ENCODE data around the gene IQGAP2. TPM values are rescaled to one million over a fixed set of nuclear protein-coding genes. Genes with fewer than 3 reads are reported as not detected.

The IQGAP2 gene
- total and polyA plus RNA-seq, 9 of the 15 experiments (the other 6 are each of a cell fraction or from before 2014, with no cell fraction given) = 8.7 to 23.2 (median 17.4) TPM

DNA sequence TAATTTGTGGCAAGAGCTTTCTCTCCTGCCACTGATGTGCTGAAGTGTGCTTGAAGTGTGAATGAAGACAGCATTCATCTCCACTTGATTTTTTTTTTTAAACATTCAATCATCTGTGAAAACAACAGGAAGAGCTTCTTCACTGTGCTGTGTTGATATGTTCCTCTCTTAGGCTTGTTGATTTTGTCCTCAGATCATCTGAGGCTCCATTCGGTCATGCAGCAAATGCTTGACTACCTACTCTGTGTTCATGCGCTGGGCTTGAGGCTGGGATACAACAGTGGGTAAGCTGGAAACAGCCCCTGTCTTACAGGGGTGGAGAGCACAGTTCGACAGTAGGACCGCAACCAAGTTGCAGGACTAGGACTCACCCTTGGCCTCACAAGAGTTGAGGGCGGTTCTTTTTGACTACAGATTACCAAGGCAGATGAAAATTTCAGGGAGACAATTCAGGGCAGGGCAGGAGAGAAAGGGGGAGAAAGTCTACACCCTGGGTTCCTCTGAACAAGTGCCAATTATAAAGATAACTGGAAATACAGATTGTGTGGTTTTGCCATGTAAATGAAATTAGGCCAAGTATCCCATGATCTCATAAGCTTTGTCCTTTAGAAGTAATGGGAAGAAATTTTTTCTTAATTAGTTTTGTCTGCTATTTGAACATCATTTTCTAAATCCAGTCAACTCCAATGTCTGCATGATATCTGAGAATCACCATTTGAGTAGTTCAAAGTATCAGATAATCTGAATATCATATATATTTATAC lies 281.9 kb downstream of the IQGAP2 start:
- H2AFZ ChIP-seq (ENCODE audit: low read depth, low read length) = peak overlapping the region; percentile 20

DNA sequence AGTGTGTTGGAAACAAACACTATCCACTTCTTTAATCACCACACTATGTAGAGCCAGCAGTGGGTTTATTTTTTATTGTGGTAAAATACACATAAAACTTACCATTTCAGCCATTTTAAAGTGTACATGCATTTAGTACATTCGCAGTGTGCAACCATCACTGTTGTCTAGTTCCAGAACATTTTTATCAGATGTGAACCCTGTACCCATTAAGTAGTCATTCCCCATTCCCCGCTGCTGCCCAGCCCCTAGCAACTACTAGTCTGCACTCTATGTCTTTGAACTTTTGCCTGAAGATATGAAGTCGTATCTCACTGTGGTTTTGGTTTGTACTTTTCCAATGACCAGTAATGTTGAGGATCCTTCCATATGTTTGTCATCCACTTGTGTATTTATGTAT lies 282.6 kb downstream of the IQGAP2 start:
- no peak overlapping the region for H2AFZ ChIP-seq (ENCODE audit: low read depth, low read length)
- H3K9ac ChIP-seq (ENCODE audit: insufficient read depth in 1 of 2, low read depth in 2 of 2, low read length in 2 of 2) = no peak overlapping the region
- no peaks in the 10 kb centered on the region for H3K9me1 ChIP-seq (ENCODE audit: control insufficient read depth, insufficient read depth, low read length)
- H3K79me2 ChIP-seq (ENCODE audit: control insufficient read depth, insufficient read depth, low read length) = no peaks in the 10 kb centered on the region
- ChIA-PET POLR2A (interaction anchor here (0.6 kb wide), 1 partner anchor 304 kb away, joined by 3 read pairs; no protein-coding TSS in a partner anchor), CTCF (ENCODE audit: low intra/inter-chr PET ratio) (interaction anchor here (1.2 kb wide), 1 partner anchor 84 kb away, joined by 4 read pairs; no protein-coding TSS in a partner anchor)
- H3K36me3 ChIP-seq (ENCODE audit: control insufficient read depth, insufficient read depth, low read length) = no peaks in the 10 kb centered on the region
- intact Hi-C loops (cut with micrococcal nuclease) (no loop called here), in situ Hi-C loops (cut with MboI) (no loop called here)
- H3K4me1 ChIP-seq (replicated peaks in 1 of 2; ENCODE audit: control insufficient read depth in 2 of 2, insufficient read depth in 2 of 2, low read length in 2 of 2) = peaks cover 0 to 18% of the 10 kb centered on the region in 2 experiments; a peak in 4 of 5 replicates
- no TSS peak for BruUV-seq (replicated peaks)
- FAIRE-seq = no peak
- H3K9me3 ChIP-seq (replicated peaks; ENCODE audit: control insufficient read depth, insufficient read depth, low read depth, low read length) = no peaks in the 10 kb centered on the region
- no peaks in the 10 kb centered on the region for H4K20me1 ChIP-seq (replicated peaks; ENCODE audit: control insufficient read depth, insufficient read depth, low read length)
- H3K27me3 ChIP-seq (ENCODE audit: control insufficient read depth in 2 of 2, insufficient read depth in 2 of 2, low read length in 2 of 2) = no peaks in the 10 kb centered on the region
- no peak overlapping the region for H3K27ac ChIP-seq (ENCODE audit: extremely low read depth, low read depth, low read length)
- no peak for TF ChIP-seq NFE2 (IDR thresholded peaks at IDR 0.05; ENCODE audit: low read depth)
- TF ChIP-seq RBM25 (IDR thresholded peaks at IDR 0.05; ENCODE audit: low read depth, low read length, severe bottlenecking) = no peak
- TF ChIP-seq BRD9 (IDR thresholded peaks at IDR 0.05; ENCODE audit: low read depth, partially characterized antibody) = no peak
- 0 out of 2 replicates have a peak, but pooled peaks have one; percentile 1 for TF ChIP-seq C11orf30 (IDR thresholded peaks at IDR 0.05; ENCODE audit: low read depth)
- TF ChIP-seq, protein P1, sequence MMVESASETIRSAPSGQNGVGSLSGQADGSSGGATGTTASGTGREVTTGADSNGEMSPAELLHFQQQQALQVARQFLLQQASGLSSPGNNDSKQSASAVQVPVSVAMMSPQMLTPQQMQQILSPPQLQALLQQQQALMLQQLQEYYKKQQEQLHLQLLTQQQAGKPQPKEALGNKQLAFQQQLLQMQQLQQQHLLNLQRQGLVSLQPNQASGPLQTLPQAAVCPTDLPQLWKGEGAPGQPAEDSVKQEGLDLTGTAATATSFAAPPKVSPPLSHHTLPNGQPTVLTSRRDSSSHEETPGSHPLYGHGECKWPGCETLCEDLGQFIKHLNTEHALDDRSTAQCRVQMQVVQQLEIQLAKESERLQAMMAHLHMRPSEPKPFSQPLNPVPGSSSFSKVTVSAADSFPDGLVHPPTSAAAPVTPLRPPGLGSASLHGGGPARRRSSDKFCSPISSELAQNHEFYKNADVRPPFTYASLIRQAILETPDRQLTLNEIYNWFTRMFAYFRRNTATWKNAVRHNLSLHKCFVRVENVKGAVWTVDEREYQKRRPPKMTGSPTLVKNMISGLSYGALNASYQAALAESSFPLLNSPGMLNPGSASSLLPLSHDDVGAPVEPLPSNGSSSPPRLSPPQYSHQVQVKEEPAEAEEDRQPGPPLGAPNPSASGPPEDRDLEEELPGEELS (CRISPR knock-in tag; IDR thresholded peaks at IDR 0.05; ENCODE audit: borderline replicate concordance) = no peak
- TF ChIP-seq EP300 (IDR thresholded peaks at IDR 0.05; ENCODE audit: low read length) = no peak
- peak; percentile 27; the same call in 1 of the 2 replicates for TF ChIP-seq ZBTB17 (CRISPR knock-in tag; IDR thresholded peaks at IDR 0.05)
- 44% methylated on average over 3 of the region's 3 CpGs for WGBS (ENCODE audit: insufficient coverage, low coverage, missing lambda C conversion rate)
- peak; percentile 47; the same call in 1 of the 3 replicates for ATAC-seq
- H3K4me3 ChIP-seq = no peak overlapping the region
- no peak for DNase-seq (ENCODE audit: extremely low read depth in 1 of 4, low spot score in 3 of 4)
- H3K4me2 ChIP-seq (ENCODE audit: insufficient read depth, low read length) = no peak overlapping the region; the same call in 1 of the 2 replicates

More for the DNA sequence above, 281.9 kb downstream of the IQGAP2 start:
- no peak overlapping the region for H3K9ac ChIP-seq (ENCODE audit: insufficient read depth in 1 of 2, low read depth in 2 of 2, low read length in 2 of 2)
- H3K4me2 ChIP-seq (ENCODE audit: insufficient read depth, low read length) = no peak overlapping the region
- H3K9me3 ChIP-seq (replicated peaks; ENCODE audit: control insufficient read depth, insufficient read depth, low read depth, low read length) = no peaks in the 10 kb centered on the region
- ChIA-PET POLR2A (interaction anchor here (0.6 to 1.2 kb wide), 4 partner anchors 8 to 303 kb away, joined by 3 to 4 read pairs (median 3); no protein-coding TSS in a partner anchor), CTCF (ENCODE audit: low intra/inter-chr PET ratio) (interaction anchor here (1.2 kb wide), 1 partner anchor 84 kb away, joined by 4 read pairs; no protein-coding TSS in a partner anchor)
- H3K36me3 ChIP-seq (ENCODE audit: control insufficient read depth, insufficient read depth, low read length) = no peaks in the 10 kb centered on the region
- FAIRE-seq (no peak), DNase-seq (ENCODE audit: extremely low read depth in 1 of 4, low spot score in 3 of 4) (no peak), ATAC-seq (peak; percentile 46; the same call in 2 of the 3 replicates)
- 0 out of 2 replicates have a peak, but pooled peaks have one; percentile 30 for TF ChIP-seq ZNF695 (CRISPR knock-in tag; IDR thresholded peaks at IDR 0.05)
- TF ChIP-seq NONO (IDR thresholded peaks at IDR 0.05; ENCODE audit: low read depth in 2 of 2, low read length in 1 of 2) = no peak
- no peak for TF ChIP-seq POLR2AphosphoS5 (IDR thresholded peaks at IDR 0.05; ENCODE audit: control insufficient read depth, insufficient read depth, low read depth, low read length)
- TF ChIP-seq ZNF282 (CRISPR knock-in tag; IDR thresholded peaks at IDR 0.05) = no peak
- no peaks in the 10 kb centered on the region for H3K27me3 ChIP-seq (ENCODE audit: control insufficient read depth in 2 of 2, insufficient read depth in 2 of 2, low read length in 2 of 2)
- intact Hi-C loops (cut with micrococcal nuclease) (no loop called here), in situ Hi-C loops (cut with MboI) (no loop called here)
- H3K4me3 ChIP-seq = no peak overlapping the region
- 46% methylated on average over 5 of the region's 5 CpGs for WGBS (ENCODE audit: insufficient coverage, low coverage, missing lambda C conversion rate)
- H3K27ac ChIP-seq (ENCODE audit: extremely low read depth, low read depth, low read length) = no peak overlapping the region
- H3K79me2 ChIP-seq (ENCODE audit: control insufficient read depth, insufficient read depth, low read length) = no peaks in the 10 kb centered on the region
- peaks cover 0 to 18% of the 10 kb centered on the region in 2 experiments; a peak in 4 of 5 replicates for H3K4me1 ChIP-seq (replicated peaks in 1 of 2; ENCODE audit: control insufficient read depth in 2 of 2, insufficient read depth in 2 of 2, low read length in 2 of 2)
- no peaks in the 10 kb centered on the region for H4K20me1 ChIP-seq (replicated peaks; ENCODE audit: control insufficient read depth, insufficient read depth, low read length)
- H3K9me1 ChIP-seq (ENCODE audit: control insufficient read depth, insufficient read depth, low read length) = no peaks in the 10 kb centered on the region
- no TSS peak for BruUV-seq (replicated peaks)
